Measurements from ENCODE around the gene TCEAL9. TPM values are rescaled to one million over a fixed set of nuclear protein-coding genes. Genes with fewer than 3 reads are reported as not detected.

The TCEAL9 gene
- total RNA-seq, 6 experiments from 2014 or later = 2.5 to 14.3 (median 9.1) TPM

- Histone ChIP-seq H3K36me3 (no peaks in the 10 kb centered on the region), H3K27me3 (no peaks in the 10 kb centered on the region), H3K9me3 (no peaks in the 10 kb centered on the region), H3K4me1 (no peaks in the 10 kb centered on the region), H3K4me3 (no peak overlapping the region), H3K27ac (no peak overlapping the region)
- WGBS (ENCODE audit: insufficient coverage, low coverage, low lambda C conversion rate, missing lambda C conversion rate) = 50% methylated on average over 2 of the region's 2 CpGs
- intact Hi-C loops (cut with DNase I) = no loop called here
- no peak for ATAC-seq
- DNase-seq = no peak
- TF ChIP-seq POLR2A (IDR thresholded peaks at IDR 0.05) (no peak), CTCF (IDR thresholded peaks at IDR 0.05) (no peak)
Observed at GRCh38 chrX:103396660-103397059, 40.4 kb downstream of the TCEAL9 start.

GRCh38 chrX:103397707-103398106 lies 41.4 kb downstream of the TCEAL9 start:
- Histone ChIP-seq H3K4me3 (no peak overlapping the region), H3K9me3 (no peaks in the 10 kb centered on the region), H3K27me3 (no peaks in the 10 kb centered on the region), H3K27ac (no peak overlapping the region), H3K4me1 (no peaks in the 10 kb centered on the region), H3K36me3 (no peaks in the 10 kb centered on the region)
- TF ChIP-seq POLR2A (IDR thresholded peaks at IDR 0.05) (no peak), CTCF (IDR thresholded peaks at IDR 0.05) (no peak)
- 78% methylated on average over 3 of the region's 4 CpGs for WGBS (ENCODE audit: insufficient coverage, low coverage, low lambda C conversion rate, missing lambda C conversion rate)
- intact Hi-C loops (cut with DNase I) = no loop called here
- no peak for ATAC-seq
- no peak for DNase-seq

- H3K9me3 ChIP-seq = no peaks in the 10 kb centered on the region
- ATAC-seq (peak in 2 of 4 donors; percentile 27 to 70), DNase-seq (no peak)
- intact Hi-C loops (cut with DNase I) = no loop called here
- no peak overlapping the region for H3K4me3 ChIP-seq
- no peak overlapping the region for H3K27ac ChIP-seq
- no peaks in the 10 kb centered on the region for H3K36me3 ChIP-seq
- no peaks in the 10 kb centered on the region for H3K4me1 ChIP-seq
- no peaks in the 10 kb centered on the region for H3K27me3 ChIP-seq
- 9% methylated on average over 1 of the region's 1 CpG for WGBS (ENCODE audit: insufficient coverage, low coverage, low lambda C conversion rate, missing lambda C conversion rate)
- no peak for TF ChIP-seq POLR2A (IDR thresholded peaks at IDR 0.05)
- TF ChIP-seq CTCF (IDR thresholded peaks at IDR 0.05) = no peak
Observed at GRCh38 chrX:103398421-103398864, 42.1 kb downstream of the TCEAL9 start.

- 9% methylated on average over 1 of the region's 1 CpG for WGBS (ENCODE audit: insufficient coverage, low coverage, low lambda C conversion rate, missing lambda C conversion rate)
- no peaks in the 10 kb centered on the region for H3K9me3 ChIP-seq
- intact Hi-C loops (cut with DNase I) = no loop called here
- no peak for TF ChIP-seq CTCF (IDR thresholded peaks at IDR 0.05)
- TF ChIP-seq POLR2A (IDR thresholded peaks at IDR 0.05) = no peak
- H3K4me1 ChIP-seq = no peaks in the 10 kb centered on the region
- no peak for DNase-seq
- no peak for ATAC-seq
- no peaks in the 10 kb centered on the region for H3K36me3 ChIP-seq
- H3K4me3 ChIP-seq = no peak overlapping the region
- no peaks in the 10 kb centered on the region for H3K27me3 ChIP-seq
- H3K27ac ChIP-seq = no peak overlapping the region
Observed at GRCh38 chrX:103399744-103400143, 43.4 kb downstream of the TCEAL9 start.

- intact Hi-C loops (cut with DNase I) = no loop called here
Observed at GRCh38 chrX:103400931-103401330, 44.6 kb downstream of the TCEAL9 start.

More at GRCh38 chrX:103400931-103401330, 44.6 kb downstream of the TCEAL9 start:
- 57% methylated on average over 1 of the region's 1 CpG for WGBS (ENCODE audit: insufficient coverage, low coverage, low lambda C conversion rate, missing lambda C conversion rate)
- Histone ChIP-seq H3K36me3 (no peaks in the 10 kb centered on the region), H3K9me3 (no peaks in the 10 kb centered on the region), H3K4me3 (no peak overlapping the region), H3K27ac (no peak overlapping the region), H3K27me3 (no peaks in the 10 kb centered on the region), H3K4me1 (no peaks in the 10 kb centered on the region)
- no peak for DNase-seq
- no peak for TF ChIP-seq CTCF (IDR thresholded peaks at IDR 0.05)
- no peak for TF ChIP-seq POLR2A (IDR thresholded peaks at IDR 0.05)
- no peak for ATAC-seq

Measured in right lobe of liver (tissue), 6 donors.